Tibial nerve (tissue), 4 donors: ENCODE results near the gene SLC25A13.

Experiments
- CTCF ChIP-seq, 5 experiments: fragments of 200-600 bp in 3 of 5; fragments of 450-650 bp in 2 of 5; sonication (generic) in 3 of 5; IDR thresholded peaks; one replicate each; pipeline ENCODE4 v1.5.1; 2016 to 2019; ENCODE audit warnings: antibody characterized with exemption in 5 of 5, mild to moderate bottlenecking in 3 of 5, moderate library complexity in 2 of 5
- EP300 ChIP-seq, 2 donors: sonication (generic); formaldehyde crosslinking; IDR thresholded peaks; one replicate each; pipeline ENCODE4 v1.6.1; 2017; ENCODE audit warnings: antibody characterized with exemption in 2 of 2, mild to moderate bottlenecking in 1 of 2
- POLR2A ChIP-seq, 2 donors: fragments of 450-650 bp; IDR thresholded peaks; one replicate each; pipeline ENCODE4 v1.6.1; 2017; ENCODE audit warnings: antibody characterized with exemption in 2 of 2, mild to moderate bottlenecking in 2 of 2, moderate library complexity in 2 of 2

GRCh38 chr7:96183163-96183670, 138.7 kb downstream of the SLC25A13 start:
- TF ChIP-seq CTCF (IDR thresholded peaks at IDR 0.05), result no peak
- no peak for TF ChIP-seq POLR2A (IDR thresholded peaks at IDR 0.05)
- TF ChIP-seq EP300 (IDR thresholded peaks at IDR 0.05), result no peak
